Naive thymus-derived CD4-positive, alpha-beta T cell (primary cell): ENCODE measurements around the gene RNASEH2A. TPM values are rescaled to one million over a fixed set of nuclear protein-coding genes. Genes with fewer than 3 reads are reported as not detected.

Experiments used
- ATAC-seq: fragments of 150-1000 bp; cut with Tn5 transposase; 2 replicates; pipeline ENCODE4 v1.10.0; 2021; ENCODE audit warnings: mild to moderate bottlenecking, moderate library complexity
- CTCF ChIA-PET: fragments of 350-600 bp; sonication (Branson Sonifier 250); formaldehyde crosslinking; loops from one replicate; lab custom pipeline; 2021; ENCODE audit warnings: antibody characterized with exemption; lab: Charles Lee
- POLR2A ChIA-PET: fragments of 350-600 bp; sonication (Branson Sonifier 250); formaldehyde crosslinking; loops from one replicate; lab custom pipeline; 2021; ENCODE audit warnings: antibody characterized with exemption, inconsistent platforms; lab: Charles Lee
- DNase-seq, 9 donors: peaks; one replicate each; pipeline versions ENCODE4 v3.0.0 to v3.0.0-alpha.2; 2020 to 2022; ENCODE audit warnings: mixed read lengths in 1 of 9
- H3K27ac ChIP-seq: one replicate; pipeline ENCODE4 v1.7.0; 2013; ENCODE audit warnings: mild to moderate bottlenecking, low read depth, low read length, moderate library complexity
- H3K27me3 ChIP-seq, 2 donors: one replicate each; pipeline ENCODE4 v1.7.0; 2013; ENCODE audit warnings: low read length in 2 of 2, mild to moderate bottlenecking in 2 of 2, moderate library complexity in 2 of 2; ENCODE audit not compliant: control insufficient read depth in 2 of 2, insufficient read depth in 2 of 2
- H3K36me3 ChIP-seq, 3 experiments: 1 replicate in 2 of 3; 2 replicates in 1 of 3; pipeline ENCODE4 v1.7.0; 2013; ENCODE audit warnings: low read length in 3 of 3, mild to moderate bottlenecking in 3 of 3, moderate library complexity in 1 of 3; ENCODE audit not compliant: insufficient read depth in 3 of 3, control insufficient read depth in 2 of 3
- H3K4me1 ChIP-seq, 2 donors: one replicate each; pipeline ENCODE4 v1.7.0; 2013; ENCODE audit warnings: low read length in 2 of 2, mild to moderate bottlenecking in 2 of 2, moderate library complexity in 1 of 2; ENCODE audit not compliant: control insufficient read depth in 2 of 2, insufficient read depth in 2 of 2
- H3K4me3 ChIP-seq: 2 replicates; pipeline ENCODE4 v1.7.0; 2013; ENCODE audit warnings: mild to moderate bottlenecking, low read length
- H3K9me3 ChIP-seq, 3 experiments: 1 replicate in 2 of 3; 2 replicates in 1 of 3; pipeline ENCODE4 v1.7.0; 2013; ENCODE audit warnings: low read length in 3 of 3; ENCODE audit not compliant: control insufficient read depth in 2 of 3
- H3K27ac Mint-ChIP-seq, 9 donors: one replicate each; pipeline ENCODE4 v1.8.0; 2020 to 2022; ENCODE audit warnings: mixed read lengths in 9 of 9, mild to moderate bottlenecking in 8 of 9, moderate library complexity in 5 of 9, inconsistent platforms in 2 of 9
- H3K27me3 Mint-ChIP-seq, 5 donors: one replicate each; pipeline ENCODE4 v1.8.0; 2021 to 2022; ENCODE audit warnings: mixed read lengths in 5 of 5, mild to moderate bottlenecking in 1 of 5
- H3K36me3 Mint-ChIP-seq, 5 donors: one replicate each; pipeline ENCODE4 v1.8.0; 2020 to 2022; ENCODE audit warnings: mixed read lengths in 5 of 5, mild to moderate bottlenecking in 3 of 5, inconsistent platforms in 1 of 5
- H3K4me1 Mint-ChIP-seq, 7 donors: one replicate each; pipeline ENCODE4 v1.8.0; 2020 to 2022; ENCODE audit warnings: mixed read lengths in 7 of 7, mild to moderate bottlenecking in 3 of 7, inconsistent platforms in 1 of 7
- H3K4me3 Mint-ChIP-seq, 10 donors: one replicate each; pipeline ENCODE4 v1.8.0; 2020 to 2022; ENCODE audit warnings: mild to moderate bottlenecking in 10 of 10, mixed read lengths in 10 of 10, moderate library complexity in 6 of 10, inconsistent platforms in 2 of 10
- H3K9me3 Mint-ChIP-seq, 11 donors: one replicate each; pipeline ENCODE4 v1.8.0; 2020 to 2022; ENCODE audit warnings: mixed read lengths in 11 of 11, mild to moderate bottlenecking in 4 of 11, inconsistent platforms in 1 of 11, moderate library complexity in 1 of 11
- intact Hi-C, 2 donors: fragments of 100-400 bp; cut with micrococcal nuclease; formaldehyde crosslinking; loops; one replicate each; pipeline ENCODE4 v1.15.1; 2023
- polyA plus RNA-seq, 2 donors: library from polyadenylated mRNA; unstranded; fragments of 300-500 nt; fragmentation: Illumina TruSeq; gene quantifications; one replicate each; pipeline ENCODE4 v1.2.3, GENCODE V29; 2021
- total RNA-seq, 6 experiments: library from RNA in 5 of 6; stranded (reverse) in 5 of 6; gene quantifications; 1 replicate in 5 of 6; 2 replicates in 1 of 6; pipeline ENCODE4 v1.2.3 and lab custom pipeline; 2021 to 2026

RNASEH2A gene
- total and polyA plus RNA-seq, 7 experiments from 2014 or later: 1.6 to 30.9 (median 12.8) TPM

DNA sequence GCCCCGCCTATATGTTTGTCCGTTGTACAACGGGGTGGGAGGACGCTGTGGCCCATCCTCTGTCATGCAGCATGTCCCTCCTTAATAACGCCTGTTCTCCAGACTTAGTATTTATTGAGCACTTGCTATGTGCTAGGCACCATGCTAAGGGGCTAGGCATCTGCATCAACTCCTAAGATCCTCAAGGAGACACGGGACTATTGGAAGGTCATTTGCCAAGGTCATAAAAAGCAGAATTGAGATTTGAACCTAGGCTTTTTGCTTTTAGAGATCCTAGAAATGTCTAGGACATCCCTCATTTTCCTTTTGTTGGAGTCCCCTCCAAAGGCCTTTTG lies 30.1 kb downstream of the RNASEH2A start:
- peaks cover 14 to 15% of the 10 kb centered on the region in 2 donors for H3K4me1 ChIP-seq
- peak overlapping the region in 1 of 10 donors; percentile 23 for H3K4me3 Mint-ChIP-seq
- no peak for ATAC-seq
- ChIA-PET POLR2A (interaction anchor here (1.2 kb wide), 1 partner anchor 28 kb away, joined by 4 read pairs; no protein-coding TSS in a partner anchor), CTCF (interaction anchor here (1.6 kb wide), 1 partner anchor 11 kb away, joined by 5 read pairs; no protein-coding TSS in a partner anchor)
- no peaks in the 10 kb centered on the region for H3K36me3 ChIP-seq
- H3K9me3 ChIP-seq: no peaks in the 10 kb centered on the region
- peaks cover 72 to 78% (median 75%) of the 10 kb centered on the region in 5 donors for H3K27me3 Mint-ChIP-seq
- intact Hi-C loops: loop anchor here (2.0 to 5.0 kb wide), 2 partner anchors 34 to 62 kb away; partner anchors contain the start of genes HOOK2 (in 1 of the 2), PRDX2 (in 1 of the 2) and THSD8 (in 1 of the 2)
- H3K27ac Mint-ChIP-seq: peak overlapping the region in 2 of 9 donors; percentile 51 to 71
- DNase-seq: no peak
- no peak overlapping the region for H3K4me3 ChIP-seq
- H3K27me3 ChIP-seq: peaks cover 22 to 45% of the 10 kb centered on the region in 2 donors
- peaks cover 0 to 4% (median 0%) of the 10 kb centered on the region in 5 donors for H3K36me3 Mint-ChIP-seq
- peaks cover 0 to 10% (median 5%) of the 10 kb centered on the region in 11 donors for H3K9me3 Mint-ChIP-seq
- H3K4me1 Mint-ChIP-seq: peaks cover 7 to 59% (median 41%) of the 10 kb centered on the region in 7 donors
- no peak overlapping the region for H3K27ac ChIP-seq

DNA sequence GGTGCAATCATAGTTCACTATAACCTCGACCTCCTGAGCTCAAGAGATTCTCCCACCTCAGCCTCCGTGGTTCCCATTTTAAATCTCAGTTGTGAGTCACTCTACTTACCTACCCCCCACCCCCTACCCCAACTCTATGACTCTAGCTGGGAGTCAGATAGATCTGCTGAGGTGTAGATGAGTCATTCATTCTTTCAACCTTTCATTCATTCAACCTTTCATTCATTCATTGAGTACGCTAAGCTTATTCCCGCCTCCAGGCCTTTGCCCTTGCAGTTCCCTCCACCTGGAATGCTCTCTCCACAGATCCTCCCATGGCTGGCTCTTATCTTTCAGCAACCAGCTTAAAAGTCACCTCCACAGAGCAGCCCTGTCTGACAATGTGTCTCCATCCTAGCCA lies 30.8 kb downstream of the RNASEH2A start:
- intact Hi-C loops: loop anchor here (2.0 to 5.0 kb wide), 2 partner anchors 35 to 62 kb away; partner anchors contain the start of genes HOOK2 (in 1 of the 2), PRDX2 (in 1 of the 2) and THSD8 (in 1 of the 2)

DNA sequence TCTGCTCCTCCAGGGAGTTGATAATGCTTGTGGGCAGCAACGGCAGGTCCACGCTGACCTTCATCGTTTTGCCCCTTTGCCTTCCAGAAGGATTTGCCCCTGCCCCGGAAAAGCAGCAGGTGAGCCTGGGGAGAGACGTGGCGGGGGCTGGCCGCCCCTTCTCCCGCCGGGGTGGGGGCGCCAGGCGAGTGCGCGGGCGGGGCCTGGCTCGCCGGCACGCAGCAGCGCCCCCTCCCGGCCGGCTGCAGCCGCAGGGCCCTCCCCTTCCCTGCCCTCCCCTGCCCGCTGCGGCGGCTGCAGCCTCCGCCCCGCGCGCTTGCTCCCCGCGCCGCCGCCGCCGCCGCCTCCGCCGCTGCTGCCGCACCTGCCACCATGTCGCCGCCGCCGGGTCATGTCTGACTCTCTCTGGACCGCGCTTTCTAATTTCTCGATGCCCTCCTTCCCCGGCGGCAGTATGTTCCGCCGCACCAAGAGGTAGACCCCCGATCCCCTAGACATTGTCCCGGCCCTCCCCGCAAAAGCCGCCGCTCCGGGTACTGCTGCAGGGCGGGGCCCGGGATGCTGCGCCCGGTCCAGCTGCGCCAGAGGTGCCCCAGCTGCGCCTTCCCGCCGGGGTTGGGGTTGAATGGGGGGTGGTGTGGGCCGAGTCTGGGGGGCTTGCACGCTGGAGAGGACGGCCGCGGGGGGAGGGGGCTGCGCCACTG lies 31.9 kb downstream of the RNASEH2A start, which contains the start of gene MAST1:
TSS of gene MAST1 (plus strand) at position 334 of the 704 bp plus-strand sequence. CDS start at position 392, 58 bp downstream.
- no peak within 1 kb of the TSS for H3K27ac ChIP-seq
- CTCF ChIA-PET: interaction anchor here (1.6 kb wide), 1 partner anchor 9 kb away, joined by 5 read pairs; no protein-coding TSS in a partner anchor
- Mint-ChIP-seq H3K9me3 (peaks cover 0 to 5% (median 0%) of the 10 kb centered on the region in 11 donors), H3K4me1 (peaks cover 0 to 46% (median 29%) of the 10 kb centered on the region in 7 donors), H3K36me3 (no peaks in the 10 kb centered on the region), H3K27me3 (peaks cover 69 to 74% (median 73%) of the 10 kb centered on the region in 5 donors), H3K4me3 (peak within 1 kb of the TSS; percentile 58 to 79 (median 72)), H3K27ac (peak within 1 kb of the TSS in 3 of 9 donors; percentile 12 to 30 (median 24))
- H3K36me3 ChIP-seq: no peaks in the 10 kb centered on the region
- ATAC-seq: peak; percentile 84
- POLR2A ChIA-PET: no interaction called here
- no peak within 1 kb of the TSS for H3K4me3 ChIP-seq
- H3K27me3 ChIP-seq: peaks cover 16 to 33% of the 10 kb centered on the region in 2 donors
- no peaks in the 10 kb centered on the region for H3K9me3 ChIP-seq
- intact Hi-C loops: loop anchor here in 1 of 2 donors (5.0 kb wide), 1 partner anchor 36 kb away; the partner anchor contains the start of genes PRDX2 and THSD8
- DNase-seq: peak in 7 of 9 donors; percentile 37 to 78 (median 52)
- peaks cover 8 to 11% of the 10 kb centered on the region in 2 donors for H3K4me1 ChIP-seq

More for the DNA sequence above, 30.8 kb downstream of the RNASEH2A start:
- H3K9me3 ChIP-seq: no peaks in the 10 kb centered on the region
- H3K4me3 Mint-ChIP-seq: peak overlapping the region in 4 of 10 donors; percentile 0 to 52 (median 40)
- ChIA-PET POLR2A (interaction anchor here (0.6 to 1.2 kb wide), 3 partner anchors 27 to 88 kb away, joined by 3 to 4 read pairs (median 3); partner anchors contain the start of gene JUNB), CTCF (interaction anchor here (0.5 to 1.6 kb wide), 3 partner anchors 10 to 694 kb away, joined by 3 to 8 read pairs (median 5); no protein-coding TSS in a partner anchor)
- H3K4me1 Mint-ChIP-seq: peaks cover 4 to 56% (median 37%) of the 10 kb centered on the region in 7 donors
- ATAC-seq (no peak), DNase-seq (no peak)
- H3K36me3 ChIP-seq: no peaks in the 10 kb centered on the region
- peaks cover 72 to 76% (median 75%) of the 10 kb centered on the region in 5 donors for H3K27me3 Mint-ChIP-seq
- H3K27ac Mint-ChIP-seq: no peak overlapping the region
- H3K27me3 ChIP-seq: peaks cover 16 to 42% of the 10 kb centered on the region in 2 donors
- H3K27ac ChIP-seq: no peak overlapping the region
- H3K4me3 ChIP-seq: no peak overlapping the region
- peaks cover 0 to 1% (median 0%) of the 10 kb centered on the region in 5 donors for H3K36me3 Mint-ChIP-seq
- peaks cover 0 to 7% (median 2%) of the 10 kb centered on the region in 11 donors for H3K9me3 Mint-ChIP-seq
- H3K4me1 ChIP-seq: peaks cover 14 to 15% of the 10 kb centered on the region in 2 donors

- H3K9me3 ChIP-seq: no peaks in the 10 kb centered on the region
- H3K4me1 ChIP-seq: peaks cover 6 to 10% of the 10 kb centered on the region in 2 donors
- H3K27ac ChIP-seq: no peak overlapping the region
- H3K36me3 ChIP-seq: no peaks in the 10 kb centered on the region
- Mint-ChIP-seq H3K27ac (peak overlapping the region in 2 of 9 donors; percentile 24 to 30), H3K36me3 (no peaks in the 10 kb centered on the region), H3K27me3 (peaks cover 70 to 81% (median 73%) of the 10 kb centered on the region in 5 donors), H3K4me3 (peak overlapping the region; percentile 58 to 79 (median 72)), H3K9me3 (peaks cover 0 to 5% (median 0%) of the 10 kb centered on the region in 11 donors), H3K4me1 (peaks cover 0 to 45% (median 27%) of the 10 kb centered on the region in 7 donors)
- ATAC-seq (peak; percentile 33), DNase-seq (no peak)
- CTCF ChIA-PET: interaction anchor here (0.7 kb wide), 1 partner anchor 8 kb away, joined by 4 read pairs; no protein-coding TSS in a partner anchor
- H3K4me3 ChIP-seq: no peak overlapping the region
- H3K27me3 ChIP-seq: peaks cover 16 to 34% of the 10 kb centered on the region in 2 donors
- POLR2A ChIA-PET: no interaction called here
- intact Hi-C loops: loop anchor here in 1 of 2 donors (5.0 kb wide), 1 partner anchor 37 kb away; the partner anchor contains the start of genes PRDX2 and THSD8
These were observed 32.7 kb downstream of the RNASEH2A start for GRCh38 chr19:12838886-12839756.

GRCh38 chr19:12840091-12841079 lies 34.0 kb downstream of the RNASEH2A start:
- H3K27me3 ChIP-seq: peaks cover 16 to 27% of the 10 kb centered on the region in 2 donors
- no peaks in the 10 kb centered on the region for H3K9me3 ChIP-seq
- ChIA-PET CTCF (no interaction called here), POLR2A (no interaction called here)
- intact Hi-C loops: no loop called here
- DNase-seq (peak in 2 of 9 donors; percentile 27 to 68), ATAC-seq (peak; percentile 41)
- peaks cover 66 to 82% (median 70%) of the 10 kb centered on the region in 5 donors for H3K27me3 Mint-ChIP-seq
- H3K27ac Mint-ChIP-seq: peak overlapping the region in 1 of 9 donors; percentile 43
- H3K4me3 ChIP-seq: no peak overlapping the region
- peak overlapping the region in 9 of 10 donors; percentile 17 to 76 (median 39) for H3K4me3 Mint-ChIP-seq
- H3K4me1 ChIP-seq: peaks cover 6 to 10% of the 10 kb centered on the region in 2 donors
- peaks cover 0 to 37% (median 24%) of the 10 kb centered on the region in 7 donors for H3K4me1 Mint-ChIP-seq
- H3K27ac ChIP-seq: no peak overlapping the region
- H3K9me3 Mint-ChIP-seq: peaks cover 0 to 5% (median 0%) of the 10 kb centered on the region in 11 donors
- no peaks in the 10 kb centered on the region for H3K36me3 ChIP-seq
- H3K36me3 Mint-ChIP-seq: no peaks in the 10 kb centered on the region
